AG09309 (cell line): Measurements from ENCODE around the gene ZBTB24.

Experiments used
- DNase-seq: peaks from one replicate; pipeline ENCODE4 v3.0.0-alpha.2; 2010; ENCODE audit warnings: low read depth
- H3K4me3 ChIP-seq: 2 replicates; pipeline ENCODE4 v1.5.1; 2011; ENCODE audit warnings: mild to moderate bottlenecking, low read depth, low read length, moderate library complexity; ENCODE audit not compliant: control insufficient read depth
- CTCF ChIP-seq: IDR thresholded peaks from 2 replicates; pipeline ENCODE4 v1.5.1; 2011; ENCODE audit warnings: mild to moderate bottlenecking, low read depth, low read length, inconsistent platforms; ENCODE audit not compliant: insufficient read depth, control insufficient read depth; ENCODE audit errors: missing control alignments

ZBTB24 gene

GRCh38 chr6:109511832-109512231, 28.8 kb upstream of the ZBTB24 start:
- no peak overlapping the region for H3K4me3 ChIP-seq
- no peak for TF ChIP-seq CTCF
- DNase-seq: no peak

DNA sequence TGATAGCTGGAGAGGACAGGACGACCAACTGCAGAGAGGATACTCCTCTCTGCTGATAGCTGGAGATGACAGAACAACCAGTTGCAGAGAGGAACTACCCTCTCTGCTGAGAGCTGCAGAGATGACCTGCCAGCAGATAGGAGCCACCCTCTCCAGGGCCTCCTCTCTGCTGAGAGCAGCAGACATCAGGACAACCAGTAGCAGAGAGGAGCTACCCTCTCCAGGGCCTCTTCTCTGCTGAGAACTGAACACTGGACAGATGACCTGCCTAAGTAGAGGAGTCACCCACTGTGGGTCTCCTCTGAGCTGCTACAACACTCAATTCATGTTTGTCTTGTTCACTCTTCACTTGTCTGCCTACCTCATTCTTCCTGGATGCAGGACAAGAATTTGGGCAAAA, 27.3 kb upstream of the ZBTB24 start:
- H3K4me3 ChIP-seq: no peak overlapping the region
- TF ChIP-seq CTCF: no peak
- no peak for DNase-seq

DNA sequence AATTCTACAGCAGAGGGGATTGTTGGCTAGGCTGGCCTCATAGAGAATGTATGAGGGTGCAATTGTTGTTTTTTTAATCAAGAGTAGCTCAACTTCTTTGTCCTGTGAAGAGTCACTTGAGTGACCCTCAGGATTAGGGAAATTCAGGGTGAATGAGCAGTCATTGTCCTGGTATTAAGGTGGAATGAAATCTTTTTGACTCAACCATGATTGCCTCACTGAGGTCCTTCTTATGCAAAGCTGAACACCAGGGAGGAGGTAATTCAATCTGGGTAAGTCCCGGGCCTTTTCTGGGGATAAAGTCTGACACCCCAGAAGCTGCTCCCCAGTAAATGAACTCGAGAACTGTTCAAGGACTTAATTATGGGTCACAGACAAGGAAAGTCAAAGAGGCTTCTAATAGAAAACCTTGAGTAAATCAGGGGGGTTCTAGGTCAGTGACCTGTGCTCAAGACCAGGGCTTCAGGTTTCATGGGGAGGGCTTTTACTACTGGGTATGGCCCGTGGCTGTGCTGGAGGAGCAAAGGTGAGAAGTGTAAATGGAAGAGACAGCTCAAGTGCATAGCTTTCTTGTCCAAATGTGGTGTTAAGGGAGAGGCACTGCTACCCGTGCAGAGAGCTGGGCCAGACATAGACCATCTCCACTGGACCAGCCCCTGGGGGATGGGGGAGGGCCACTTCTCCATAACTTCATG, 25.3 kb upstream of the ZBTB24 start:
- no peak for DNase-seq
- H3K4me3 ChIP-seq: no peak overlapping the region
- no peak for TF ChIP-seq CTCF

DNA sequence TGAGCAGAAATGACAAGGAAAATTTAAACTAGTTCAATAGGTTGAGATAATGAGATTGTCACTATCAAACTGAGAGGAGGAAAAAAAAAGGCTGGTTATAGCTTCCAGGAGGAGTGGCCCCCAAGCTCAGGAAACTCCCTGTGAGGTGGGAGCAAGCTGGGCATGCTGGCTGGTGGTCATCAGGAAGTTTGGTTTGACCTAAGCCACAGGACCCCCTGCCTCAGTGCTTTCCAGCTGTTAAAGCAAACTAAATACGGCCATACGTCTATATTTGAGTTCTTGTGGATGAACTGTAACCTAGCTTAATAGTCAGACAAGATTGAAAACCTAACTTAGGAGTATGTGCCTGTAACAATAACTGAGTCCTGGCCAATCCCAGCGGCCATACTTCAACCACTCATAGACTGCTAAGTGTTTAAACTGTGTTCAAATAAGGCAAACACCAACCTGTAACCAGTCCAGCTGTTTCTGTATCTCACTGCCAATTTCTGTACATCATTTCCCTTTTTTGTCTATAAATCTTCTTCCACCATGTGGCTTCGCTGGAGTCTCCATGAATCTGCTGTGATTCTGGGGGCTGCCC, 24.6 kb upstream of the ZBTB24 start:
- TF ChIP-seq CTCF: no peak
- no peak for DNase-seq
- H3K4me3 ChIP-seq: no peak overlapping the region

GRCh38 chr6:109506841-109507240, 23.8 kb upstream of the ZBTB24 start:
- no peak for TF ChIP-seq CTCF
- H3K4me3 ChIP-seq: no peak overlapping the region
- DNase-seq: no peak

DNA sequence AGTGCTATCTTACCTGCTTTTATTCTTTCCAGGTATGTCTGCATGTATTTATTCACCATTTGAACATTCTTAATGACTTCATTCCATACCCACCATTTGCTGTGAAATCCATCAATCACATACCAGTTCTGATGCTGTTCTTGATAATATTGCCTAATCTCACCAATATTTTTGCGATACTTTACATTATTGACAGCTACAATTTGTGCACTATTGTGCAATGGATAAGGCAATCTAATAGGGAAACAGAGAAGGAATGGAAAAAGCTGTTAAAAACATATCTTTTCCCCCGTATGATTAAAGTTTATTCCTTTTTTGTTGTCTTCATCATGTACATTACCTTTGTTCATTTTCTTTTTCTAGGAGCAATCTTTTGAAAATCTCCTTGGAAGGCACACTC, 23.3 kb upstream of the ZBTB24 start:
- no peak for TF ChIP-seq CTCF
- DNase-seq: no peak
- no peak overlapping the region for H3K4me3 ChIP-seq
